ENCODE measurements around the gene PLAGL1. TPM values are rescaled to one million over a fixed set of nuclear protein-coding genes. Genes with fewer than 3 reads are reported as not detected.

Gene PLAGL1
- total RNA-seq, 1 experiment from 2014 or later, result 0.77 TPM

- intact Hi-C loops (cut with micrococcal nuclease; ENCODE audit: unreplicated experiment), result no loop called here
- BruUV-seq (replicated peaks), result no TSS peak
These were observed 71.7 kb downstream of the PLAGL1 start for GRCh38 chr6:143936347-143936746.

GRCh38 chr6:143934867-143935266 lies 73.2 kb downstream of the PLAGL1 start:
- ChIA-PET POLR2A (ENCODE audit: low non-redundant PET) (no interaction called here), CTCF (no interaction called here)
- BruUV-seq (replicated peaks), result no TSS peak
- TF ChIP-seq CTCF (conservative IDR thresholded peaks at IDR 0.05; ENCODE audit: low read depth, low read length) (no peak), EZH2 (IDR thresholded peaks at IDR 0.05; ENCODE audit: borderline replicate concordance, low read depth, low read length, poor library complexity, severe bottlenecking) (no peak)
- H3K36me3 ChIP-seq (ENCODE audit: insufficient read depth, low read length, poor library complexity, severe bottlenecking), result no peaks in the 10 kb centered on the region
- no peak overlapping the region for H3K4me3 ChIP-seq (ENCODE audit: low read depth, low read length, poor library complexity, severe bottlenecking)
- intact Hi-C loops (cut with micrococcal nuclease; ENCODE audit: unreplicated experiment), result no loop called here
- H3K27ac ChIP-seq (ENCODE audit: low read depth, low read length, poor library complexity, severe bottlenecking), result no peak overlapping the region
- H3K27me3 ChIP-seq (replicated peaks; ENCODE audit: insufficient read depth, low read depth, low read length, poor library complexity), result no peaks in the 10 kb centered on the region
- no peaks in the 10 kb centered on the region for H3K9me3 ChIP-seq (ENCODE audit: low read depth, low read length, poor library complexity, severe bottlenecking)
- no peaks in the 10 kb centered on the region for H3K4me1 ChIP-seq (ENCODE audit: insufficient read depth, low read length, poor library complexity, severe bottlenecking)
- DNase-seq (ENCODE audit: low spot score), result no peak

More at GRCh38 chr6:143936347-143936746, 71.7 kb downstream of the PLAGL1 start:
- CTCF ChIA-PET, result no interaction called here
- Histone ChIP-seq H3K4me3 (ENCODE audit: low read depth, low read length, poor library complexity, severe bottlenecking) (no peak overlapping the region), H3K9me3 (ENCODE audit: low read depth, low read length, poor library complexity, severe bottlenecking) (no peaks in the 10 kb centered on the region), H3K4me1 (ENCODE audit: insufficient read depth, low read length, poor library complexity, severe bottlenecking) (no peaks in the 10 kb centered on the region), H3K27me3 (replicated peaks; ENCODE audit: insufficient read depth, low read depth, low read length, poor library complexity) (no peaks in the 10 kb centered on the region), H3K36me3 (ENCODE audit: insufficient read depth, low read length, poor library complexity, severe bottlenecking) (no peaks in the 10 kb centered on the region), H3K27ac (ENCODE audit: low read depth, low read length, poor library complexity, severe bottlenecking) (no peak overlapping the region)
- no peak for TF ChIP-seq EZH2 (IDR thresholded peaks at IDR 0.05; ENCODE audit: borderline replicate concordance, low read depth, low read length, poor library complexity, severe bottlenecking)
- TF ChIP-seq CTCF (conservative IDR thresholded peaks at IDR 0.05; ENCODE audit: low read depth, low read length), result no peak
- no peak for DNase-seq (ENCODE audit: low spot score)
- POLR2A ChIA-PET (ENCODE audit: low non-redundant PET), result no interaction called here

GRCh38 chr6:143934331-143934730 lies 73.7 kb downstream of the PLAGL1 start:
- Histone ChIP-seq H3K36me3 (ENCODE audit: insufficient read depth, low read length, poor library complexity, severe bottlenecking) (no peaks in the 10 kb centered on the region), H3K9me3 (ENCODE audit: low read depth, low read length, poor library complexity, severe bottlenecking) (no peaks in the 10 kb centered on the region), H3K4me1 (ENCODE audit: insufficient read depth, low read length, poor library complexity, severe bottlenecking) (no peaks in the 10 kb centered on the region), H3K4me3 (ENCODE audit: low read depth, low read length, poor library complexity, severe bottlenecking) (no peak overlapping the region), H3K27ac (ENCODE audit: low read depth, low read length, poor library complexity, severe bottlenecking) (no peak overlapping the region), H3K27me3 (replicated peaks; ENCODE audit: insufficient read depth, low read depth, low read length, poor library complexity) (no peaks in the 10 kb centered on the region)
- BruUV-seq (replicated peaks), result no TSS peak
- ChIA-PET CTCF (no interaction called here), POLR2A (ENCODE audit: low non-redundant PET) (no interaction called here)
- TF ChIP-seq EZH2 (IDR thresholded peaks at IDR 0.05; ENCODE audit: borderline replicate concordance, low read depth, low read length, poor library complexity, severe bottlenecking), result no peak
- DNase-seq (ENCODE audit: low spot score), result no peak
- intact Hi-C loops (cut with micrococcal nuclease; ENCODE audit: unreplicated experiment), result no loop called here

GRCh38 chr6:143929975-143930374 lies 78.1 kb downstream of the PLAGL1 start:
- CTCF ChIA-PET, result no interaction called here
- TF ChIP-seq CTCF (conservative IDR thresholded peaks at IDR 0.05; ENCODE audit: low read depth, low read length), result no peak
- no peak for TF ChIP-seq EZH2 (IDR thresholded peaks at IDR 0.05; ENCODE audit: borderline replicate concordance, low read depth, low read length, poor library complexity, severe bottlenecking)
- DNase-seq (ENCODE audit: low spot score), result no peak
- Histone ChIP-seq H3K36me3 (ENCODE audit: insufficient read depth, low read length, poor library complexity, severe bottlenecking) (no peaks in the 10 kb centered on the region), H3K9me3 (ENCODE audit: low read depth, low read length, poor library complexity, severe bottlenecking) (no peaks in the 10 kb centered on the region), H3K4me3 (ENCODE audit: low read depth, low read length, poor library complexity, severe bottlenecking) (no peak overlapping the region), H3K27ac (ENCODE audit: low read depth, low read length, poor library complexity, severe bottlenecking) (no peak overlapping the region), H3K27me3 (replicated peaks; ENCODE audit: insufficient read depth, low read depth, low read length, poor library complexity) (no peaks in the 10 kb centered on the region), H3K4me1 (ENCODE audit: insufficient read depth, low read length, poor library complexity, severe bottlenecking) (no peaks in the 10 kb centered on the region)
- intact Hi-C loops (cut with micrococcal nuclease; ENCODE audit: unreplicated experiment), result no loop called here
- BruUV-seq (replicated peaks), result no TSS peak
- POLR2A ChIA-PET (ENCODE audit: low non-redundant PET), result interaction anchor here (0.6 kb wide), 1 partner anchor 8 kb away, joined by 6 read pairs; no protein-coding TSS in a partner anchor

All from A673 (cell line).